Peyer's patch (tissue), 4 donors: ENCODE data around the gene AHCY. TPM values are rescaled to one million over a fixed set of nuclear protein-coding genes. Genes with fewer than 3 reads are reported as not detected.
"Not testable (repeated sequence)": the region's sequence is repeated elsewhere in the genome, so short reads cannot be mapped to it uniquely, and the experiment has no call there.

Experiments
- DNase-seq, 3 donors: peaks; one replicate each; pipeline ENCODE4 v3.0.0-alpha.2; 2017 to 2019
- H3K27ac ChIP-seq, 4 donors: fragments of 200-600 bp; sonication (generic); one replicate each; pipeline ENCODE4 v1.5.1; 2016 to 2019
- H3K27me3 ChIP-seq, 2 donors: fragments of 200-600 bp; sonication (generic); one replicate each; pipeline ENCODE4 v1.5.1; 2019
- H3K36me3 ChIP-seq, 3 donors: fragments of 200-600 bp; sonication (generic); one replicate each; pipeline ENCODE4 v1.5.1; 2016 to 2019
- H3K4me1 ChIP-seq, 4 donors: fragments of 200-600 bp; sonication (generic); one replicate each; pipeline ENCODE4 v1.5.1; 2016 to 2019
- H3K4me3 ChIP-seq, 4 donors: fragments of 200-600 bp; sonication (generic); 1 replicate in 3 of 4; 2 replicates in 1 of 4; pipeline ENCODE4 v1.5.1; 2016 to 2019; ENCODE audit warnings: mild to moderate bottlenecking in 1 of 4
- H3K9me3 ChIP-seq, 4 donors: fragments of 200-600 bp; sonication (generic); one replicate each; pipeline ENCODE4 v1.5.1; 2016 to 2019; ENCODE audit warnings: mild to moderate bottlenecking in 1 of 4
- POLR2A ChIP-seq, 2 donors: fragments of 450-650 bp; IDR thresholded peaks; one replicate each; pipeline ENCODE4 v1.5.1; 2017; ENCODE audit warnings: antibody characterized with exemption in 2 of 2, mild to moderate bottlenecking in 2 of 2, moderate library complexity in 2 of 2
- total RNA-seq, 4 donors: library from RNA; depleted of rRNA; stranded (reverse); fragments of >200 nt; gene quantifications; one replicate each; pipeline ENCODE4 v1.1.0, GENCODE V29; 2016
- TF ChIP-seq, protein P1 (sequence below), 6 experiments: fragments of 450-650 bp in 4 of 6; fragments of 200-600 bp in 2 of 6; sonication (generic) in 1 of 6; IDR thresholded peaks; one replicate each; pipeline ENCODE4 v1.5.1; 2017 to 2019; ENCODE audit warnings: antibody characterized with exemption in 6 of 6, mild to moderate bottlenecking in 3 of 6, moderate library complexity in 1 of 6

AHCY gene
- total RNA-seq: 10 to 100 TPM; 46.9 to 52.4 (median 49.4) TPM

DNA sequence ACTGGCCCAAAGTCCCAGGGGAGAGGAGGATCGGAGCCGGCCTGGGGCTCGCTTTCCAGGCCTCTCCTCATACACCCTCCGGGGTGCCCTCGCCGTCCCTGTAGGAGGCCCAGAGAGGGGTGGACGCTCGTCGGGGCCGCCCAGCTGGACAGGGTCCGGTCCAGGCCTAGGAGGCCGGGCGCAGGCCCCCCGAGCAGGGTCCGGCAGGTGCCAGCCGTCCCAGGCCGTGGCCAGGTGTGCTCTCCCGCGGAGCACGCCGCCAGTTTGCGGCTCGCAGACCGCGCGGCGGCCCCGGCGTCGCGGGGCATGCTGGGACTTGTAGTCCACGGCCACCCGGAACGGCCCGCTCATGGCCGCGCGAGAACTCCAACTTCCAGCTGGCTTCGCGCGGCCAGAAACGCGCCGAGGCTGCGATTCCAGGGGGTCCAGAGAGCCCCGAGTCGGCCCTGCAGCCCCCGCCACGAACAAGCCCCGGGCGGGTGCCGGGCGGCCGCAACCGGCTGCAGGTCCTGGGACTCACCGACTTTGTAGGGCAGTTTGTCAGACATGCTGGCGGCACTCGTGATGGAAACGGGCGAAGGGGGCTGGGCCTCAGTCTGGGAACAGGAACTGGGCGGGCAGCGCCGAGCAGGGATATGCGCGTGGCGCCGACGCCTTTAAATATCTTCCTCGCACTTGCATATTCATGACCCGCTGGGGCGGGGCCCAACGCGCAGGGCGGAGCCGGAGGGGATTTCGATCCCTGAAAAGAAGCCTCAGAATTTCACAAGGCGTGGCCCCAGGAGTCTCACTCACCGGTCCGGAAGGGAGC lies at the start of gene AHCY:
AHCY (minus strand) TSS at position 633 of the 811 bp plus-strand sequence; CDS start at position 548, 85 bp downstream.
- Histone ChIP-seq H3K36me3 (no peaks in the 10 kb centered on the region), H3K4me3 (peak within 1 kb of the TSS; percentile 77 to 91 (median 81)), H3K9me3 (no peaks in the 10 kb centered on the region), H3K4me1 (peaks cover 0 to 16% (median 0%) of the 10 kb centered on the region in 4 donors), H3K27ac (peak within 1 kb of the TSS; percentile 87 to 99 (median 90)), H3K27me3 (no peaks in the 10 kb centered on the region)
- peak in 1 of 2 donors; percentile 68 for TF ChIP-seq POLR2A (IDR thresholded peaks at IDR 0.05)
- TF ChIP-seq, protein P1, sequence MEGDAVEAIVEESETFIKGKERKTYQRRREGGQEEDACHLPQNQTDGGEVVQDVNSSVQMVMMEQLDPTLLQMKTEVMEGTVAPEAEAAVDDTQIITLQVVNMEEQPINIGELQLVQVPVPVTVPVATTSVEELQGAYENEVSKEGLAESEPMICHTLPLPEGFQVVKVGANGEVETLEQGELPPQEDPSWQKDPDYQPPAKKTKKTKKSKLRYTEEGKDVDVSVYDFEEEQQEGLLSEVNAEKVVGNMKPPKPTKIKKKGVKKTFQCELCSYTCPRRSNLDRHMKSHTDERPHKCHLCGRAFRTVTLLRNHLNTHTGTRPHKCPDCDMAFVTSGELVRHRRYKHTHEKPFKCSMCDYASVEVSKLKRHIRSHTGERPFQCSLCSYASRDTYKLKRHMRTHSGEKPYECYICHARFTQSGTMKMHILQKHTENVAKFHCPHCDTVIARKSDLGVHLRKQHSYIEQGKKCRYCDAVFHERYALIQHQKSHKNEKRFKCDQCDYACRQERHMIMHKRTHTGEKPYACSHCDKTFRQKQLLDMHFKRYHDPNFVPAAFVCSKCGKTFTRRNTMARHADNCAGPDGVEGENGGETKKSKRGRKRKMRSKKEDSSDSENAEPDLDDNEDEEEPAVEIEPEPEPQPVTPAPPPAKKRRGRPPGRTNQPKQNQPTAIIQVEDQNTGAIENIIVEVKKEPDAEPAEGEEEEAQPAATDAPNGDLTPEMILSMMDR (IDR thresholded peaks at IDR 0.05): no peak
- DNase-seq: peak; percentile 96 to 99 (median 98)

DNA sequence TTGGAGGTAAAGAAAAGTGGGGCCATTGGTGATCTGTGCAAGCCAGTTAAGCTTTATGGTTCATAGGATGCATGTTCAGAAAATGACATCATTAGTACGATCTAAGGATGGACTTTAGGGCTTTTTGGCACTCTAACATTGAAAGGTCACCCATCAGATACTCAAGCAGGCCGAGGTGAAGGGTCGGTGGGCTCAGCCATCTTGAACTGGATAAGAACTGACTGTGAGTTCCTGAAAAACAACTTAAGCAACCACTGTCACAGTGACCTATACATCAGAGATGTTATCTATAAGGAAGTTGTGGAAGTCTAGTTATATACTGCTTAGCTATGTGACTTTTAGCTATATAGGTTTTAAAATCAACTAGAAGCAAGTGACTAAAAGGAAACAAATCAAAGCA lies 46.9 kb upstream of the AHCY start:
- no peaks in the 10 kb centered on the region for H3K27me3 ChIP-seq
- peaks cover 0 to 3% (median 0%) of the 10 kb centered on the region in 4 donors for H3K4me1 ChIP-seq
- H3K9me3 ChIP-seq: no peaks in the 10 kb centered on the region
- no peak overlapping the region for H3K4me3 ChIP-seq
- DNase-seq: no peak
- H3K36me3 ChIP-seq: no peaks in the 10 kb centered on the region
- no peak for TF ChIP-seq POLR2A (IDR thresholded peaks at IDR 0.05)
- TF ChIP-seq, protein P1 (IDR thresholded peaks at IDR 0.05): no peak
- H3K27ac ChIP-seq: no peak overlapping the region

GRCh38 chr20:34347571-34347970 lies 44.4 kb upstream of the AHCY start:
- no peaks in the 10 kb centered on the region for H3K27me3 ChIP-seq
- TF ChIP-seq, protein P1 (IDR thresholded peaks at IDR 0.05): no peak
- no peak for TF ChIP-seq POLR2A (IDR thresholded peaks at IDR 0.05)
- peaks cover 0 to 12% (median 0%) of the 10 kb centered on the region in 4 donors for H3K4me1 ChIP-seq
- H3K36me3 ChIP-seq: no peaks in the 10 kb centered on the region
- no peak overlapping the region for H3K27ac ChIP-seq
- H3K4me3 ChIP-seq: no peak overlapping the region
- DNase-seq: no peak
- H3K9me3 ChIP-seq: no peaks in the 10 kb centered on the region

GRCh38 chr20:34346533-34346865 lies 43.3 kb upstream of the AHCY start:
- not testable (repeated sequence) for H3K4me3 ChIP-seq, H3K9me3 ChIP-seq, H3K27me3 ChIP-seq, H3K27ac ChIP-seq, DNase-seq, H3K36me3 ChIP-seq
- H3K4me1 ChIP-seq: peaks cover 0 to 12% (median 0%) of the 10 kb centered on the region in 4 donors

GRCh38 chr20:34345839-34346532 lies 42.8 kb upstream of the AHCY start:
- not testable (repeated sequence) for H3K36me3 ChIP-seq, H3K4me3 ChIP-seq, H3K27me3 ChIP-seq, H3K9me3 ChIP-seq, DNase-seq, H3K27ac ChIP-seq
- peaks cover 0 to 12% (median 0%) of the 10 kb centered on the region in 4 donors for H3K4me1 ChIP-seq

DNA sequence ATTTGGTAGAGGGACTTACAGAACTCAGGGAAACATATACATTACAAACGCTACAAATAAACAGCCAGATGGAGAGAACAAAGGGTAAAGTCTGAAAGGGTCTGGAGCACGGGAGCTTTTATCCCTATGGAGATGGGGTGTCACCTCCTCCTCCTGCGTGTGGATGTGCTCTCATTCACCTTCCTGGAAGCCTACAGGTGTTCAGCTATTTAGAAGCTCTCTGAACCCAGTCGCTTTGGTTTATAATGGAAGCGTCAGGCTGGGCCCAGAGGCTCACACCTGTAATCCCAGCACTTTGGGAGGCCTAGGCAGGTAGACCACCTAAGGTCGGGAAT lies 42.2 kb upstream of the AHCY start:
- TF ChIP-seq, protein P1 (IDR thresholded peaks at IDR 0.05): no peak
- TF ChIP-seq POLR2A (IDR thresholded peaks at IDR 0.05): no peak
- DNase-seq: no peak
- Histone ChIP-seq H3K9me3 (no peaks in the 10 kb centered on the region), H3K4me1 (peaks cover 0 to 12% (median 0%) of the 10 kb centered on the region in 4 donors), H3K27ac (peak overlapping the region in 2 of 4 donors; percentile 45 to 86), H3K36me3 (no peaks in the 10 kb centered on the region), H3K4me3 (no peak overlapping the region), H3K27me3 (no peaks in the 10 kb centered on the region)
